HepG2 (cell line): ENCODE data around the gene ASTN1. TPM values are rescaled to one million over a fixed set of nuclear protein-coding genes. Genes with fewer than 3 reads are reported as not detected.

ENCODE experiments used
- ATAC-seq: fragments of 200-7000 bp; cut with Tn5 transposase; 3 replicates; pipeline ENCODE4 v1.9.1; 2020; ENCODE audit warnings: mild to moderate bottlenecking, moderate library complexity
- BruUV-seq: library from RNA; stranded (reverse); fragments of 400-500 nt; replicated peaks from 2 replicates; lab custom pipeline; 2021; lab: Mats Ljungman, UMichigan
- CTCF ChIA-PET: fragments of 300-600 bp; formaldehyde crosslinking; extraction: SDS; loops from one replicate; lab custom pipeline; 2021; ENCODE audit warnings: low total read pairs, inconsistent platforms, low intra/inter-chr PET ratio; lab: Yijun Ruan, JAX
- POLR2A ChIA-PET: fragments of 350-600 bp; sonication (Branson Sonifier 250); formaldehyde crosslinking; loops from one replicate; lab custom pipeline; 2020; ENCODE audit warnings: antibody characterized with exemption, inconsistent platforms; lab: Yijun Ruan, JAX
- DNase-seq: peaks from one replicate; pipeline ENCODE4 v3.0.0-alpha.2; 2015; ENCODE audit warnings: low spot score
- FAIRE-seq: peaks from 3 replicates; lab custom pipeline; 2011; peaks lifted over from hg19 to GRCh38; lab: Jason Lieb, UNC
- H2AFZ ChIP-seq: one replicate; pipeline ENCODE4 v1.6.1; 2011; ENCODE audit warnings: low read length, inconsistent platforms
- H3K27ac ChIP-seq: fragments of 300-600 bp; 3 replicates; pipeline ENCODE4 v1.8.0; 2011; ENCODE audit warnings: mixed run types, mild to moderate bottlenecking, mixed read lengths, low read length, inconsistent platforms; ENCODE audit not compliant: insufficient read depth; ENCODE audit errors: extremely low read length
- H3K27me3 ChIP-seq, 2 experiments: fragments of 200-600 bp in 1 of 2; 2 replicates in 1 of 2; 3 replicates in 1 of 2; pipeline versions ENCODE4 v1.6.0 to v1.8.0; 2011; ENCODE audit warnings: low read length in 2 of 2, mild to moderate bottlenecking in 2 of 2, moderate library complexity in 2 of 2, inconsistent platforms in 1 of 2; ENCODE audit not compliant: insufficient read depth in 2 of 2, control insufficient read depth in 1 of 2
- H3K36me3 ChIP-seq, 2 experiments: fragments of 200-600 bp in 1 of 2; replicated peaks in 1 of 2; 2 replicates in 1 of 2; 3 replicates in 1 of 2; pipeline versions ENCODE4 v1.5.1 to v1.8.0; 2011; ENCODE audit warnings: low read length in 2 of 2, inconsistent platforms in 1 of 2; ENCODE audit not compliant: insufficient read depth in 2 of 2, control insufficient read depth in 1 of 2
- H3K4me1 ChIP-seq: 2 replicates; pipeline ENCODE4 v1.5.1; 2012; ENCODE audit warnings: low read length, inconsistent platforms; ENCODE audit not compliant: insufficient read depth
- H3K4me2 ChIP-seq: 2 replicates; pipeline ENCODE4 v1.6.0; 2011; ENCODE audit warnings: low read depth, low read length, inconsistent platforms
- H3K4me3 ChIP-seq, 3 experiments: fragments of 200-600 bp in 1 of 3; sonication (generic), shearing (Covaris generic) in 1 of 3; replicated peaks in 1 of 3; 2 replicates each; pipeline ENCODE4 v1.5.1; 2011 to 2016; ENCODE audit warnings: low read length in 3 of 3, inconsistent platforms in 2 of 3, low read depth in 2 of 3, mild to moderate bottlenecking in 2 of 3, control low read depth in 1 of 3, mixed read lengths in 1 of 3; ENCODE audit not compliant: insufficient read depth in 1 of 3
- H3K79me2 ChIP-seq: one replicate; pipeline ENCODE4 v1.6.1; 2011; ENCODE audit warnings: low read length, inconsistent platforms; ENCODE audit not compliant: insufficient read depth
- H3K9ac ChIP-seq: 2 replicates; pipeline ENCODE4 v1.6.0; 2011; ENCODE audit warnings: mild to moderate bottlenecking, low read depth, low read length, inconsistent platforms; ENCODE audit not compliant: insufficient read depth
- H3K9me3 ChIP-seq: 2 replicates; pipeline ENCODE4 v1.5.1; 2012; ENCODE audit warnings: mild to moderate bottlenecking, low read length
- H4K20me1 ChIP-seq: 2 replicates; pipeline ENCODE4 v1.6.0; 2011; ENCODE audit warnings: inconsistent platforms, mild to moderate bottlenecking, low read length, moderate library complexity; ENCODE audit not compliant: insufficient read depth
- ELK4 ChIP-seq: sonication (generic); formaldehyde crosslinking; IDR thresholded peaks from 2 replicates; pipeline ENCODE4 v1.9.0; 2021; ENCODE audit warnings: missing genetic modification reagents, borderline replicate concordance
- HNRNPH1 ChIP-seq: fragments of 200-400 bp; formaldehyde crosslinking; optimal IDR thresholded peaks from 2 replicates; pipeline ENCODE3; 2017; ENCODE audit warnings: mild to moderate bottlenecking, low read depth, low read length
- MAFG ChIP-seq: sonication (generic); formaldehyde crosslinking; IDR thresholded peaks from 2 replicates; pipeline ENCODE4 v1.5.1; 2020; ENCODE audit warnings: mild to moderate bottlenecking, missing genetic modification reagents
- MED13 ChIP-seq: sonication (generic); formaldehyde crosslinking; IDR thresholded peaks from 2 replicates; pipeline ENCODE4 v1.5.0; 2020; ENCODE audit warnings: missing genetic modification reagents
- NR0B2 ChIP-seq: sonication (generic); formaldehyde crosslinking; IDR thresholded peaks from 2 replicates; pipeline ENCODE4 v1.4.0; 2020; ENCODE audit warnings: mild to moderate bottlenecking, missing genetic modification reagents
- NR2F1 ChIP-seq, 2 experiments: fragments of 450-650 bp in 1 of 2; formaldehyde crosslinking in 1 of 2; IDR thresholded peaks; 2 replicates each; pipeline versions ENCODE4 v1.5.0 to v1.6.1; 2016 to 2020; ENCODE audit warnings: mild to moderate bottlenecking in 1 of 2, missing compliant biosample characterization in 1 of 2, missing genetic modification reagents in 1 of 2, moderate library complexity in 1 of 2
- RBAK ChIP-seq: sonication (generic); formaldehyde crosslinking; IDR thresholded peaks from 2 replicates; pipeline ENCODE4 v1.5.1; 2020; ENCODE audit warnings: mild to moderate bottlenecking, missing genetic modification reagents
- SPEN ChIP-seq: sonication (generic); formaldehyde crosslinking; IDR thresholded peaks from 2 replicates; pipeline ENCODE4 v1.5.1; 2020; ENCODE audit warnings: low read depth, mild to moderate bottlenecking, missing genetic modification reagents
- XBP1 ChIP-seq: sonication (generic); formaldehyde crosslinking; IDR thresholded peaks from 2 replicates; pipeline ENCODE4 v1.5.0; 2020; ENCODE audit warnings: missing genetic modification reagents
- ZNF354B ChIP-seq: sonication (generic); formaldehyde crosslinking; IDR thresholded peaks from 2 replicates; pipeline ENCODE4 v1.8.0; 2022; ENCODE audit warnings: mild to moderate bottlenecking, missing genetic modification reagents
- ZNF496 ChIP-seq: sonication (generic); formaldehyde crosslinking; IDR thresholded peaks from 2 replicates; pipeline ENCODE4 v1.8.1; 2023; ENCODE audit warnings: mild to moderate bottlenecking, moderate library complexity, missing genetic modification reagents; ENCODE audit not compliant: insufficient replicate concordance
- ZNF558 ChIP-seq: sonication (generic); formaldehyde crosslinking; IDR thresholded peaks from 2 replicates; pipeline ENCODE4 v1.9.0; 2022; ENCODE audit warnings: mild to moderate bottlenecking, missing genetic modification reagents, borderline replicate concordance
- ZNF589 ChIP-seq: sonication (generic); formaldehyde crosslinking; conservative IDR thresholded peaks from 2 replicates; pipeline ENCODE4 v1.8.0; 2022; ENCODE audit warnings: mild to moderate bottlenecking, moderate library complexity, missing genetic modification reagents
- ZNF674 ChIP-seq: sonication (generic); formaldehyde crosslinking; IDR thresholded peaks from 2 replicates; pipeline ENCODE4 v1.5.0; 2020; ENCODE audit warnings: low read depth, mild to moderate bottlenecking, missing genetic modification reagents
- WGBS: methylation state at CpG from one replicate; pipeline ENCODE4 v1.1.6; 2017; ENCODE audit warnings: low lambda C conversion rate; 5-methylcytosine and 5-hydroxymethylcytosine counted together
- in situ Hi-C: cut with HindIII; loops from 2 replicates; pipeline ENCODE4 v1.10.0; 2017; ENCODE audit warnings: low pct_unique_long_range_greater_than_20kb; ENCODE audit not compliant: extremely low pct_ligation_motif_present
- intact Hi-C: fragments of 100-400 bp; cut with micrococcal nuclease; formaldehyde crosslinking; loops from one replicate; pipeline ENCODE4 v1.10.0; 2022; ENCODE audit not compliant: unreplicated experiment
- polyA plus RNA-seq, 8 experiments: library from polyadenylated mRNA; depleted of rRNA in 3 of 8; stranded (reverse) in 7 of 8; unstranded in 1 of 8; fragments of >200 nt; fragmentation: Illumina TruSeq in 4 of 8; extraction: Trizol in 4 of 8; gene quantifications; 2 replicates each; pipeline versions ENCODE4 v1.2.1 to v1.2.3, GENCODE V29; 2011 to 2016; ENCODE audit warnings: low read depth in 4 of 8, missing spikeins in 1 of 8, mixed read lengths in 1 of 8; ENCODE audit not compliant: insufficient read depth in 1 of 8
- total RNA-seq, 5 experiments: library from RNA; depleted of rRNA; stranded (reverse); fragments of >200 nt; fragmentation: Illumina TruSeq; extraction: Trizol; gene quantifications; 2 replicates each; pipeline ENCODE4 v1.2.3, GENCODE V29; 2016; ENCODE audit warnings: low read depth in 1 of 5
- TF ChIP-seq, protein P1 (sequence below): sonication (generic); formaldehyde crosslinking; IDR thresholded peaks from 2 replicates; pipeline ENCODE4 v1.4.0; 2020; ENCODE audit warnings: missing genetic modification reagents
- TF ChIP-seq, protein P2 (sequence below): IDR thresholded peaks from 2 replicates; pipeline ENCODE4 v1.6.1; 2016; ENCODE audit warnings: control low read depth
- TF ChIP-seq, protein P3 (sequence below): sonication (generic); formaldehyde crosslinking; conservative IDR thresholded peaks from 2 replicates; pipeline ENCODE4 v1.8.1; 2023; ENCODE audit warnings: missing genetic modification reagents

The ASTN1 gene
- total and polyA plus RNA-seq, 2 of the 13 experiments (the other 11 are each of a cell fraction or from before 2014, with no cell fraction given), result not detected

DNA sequence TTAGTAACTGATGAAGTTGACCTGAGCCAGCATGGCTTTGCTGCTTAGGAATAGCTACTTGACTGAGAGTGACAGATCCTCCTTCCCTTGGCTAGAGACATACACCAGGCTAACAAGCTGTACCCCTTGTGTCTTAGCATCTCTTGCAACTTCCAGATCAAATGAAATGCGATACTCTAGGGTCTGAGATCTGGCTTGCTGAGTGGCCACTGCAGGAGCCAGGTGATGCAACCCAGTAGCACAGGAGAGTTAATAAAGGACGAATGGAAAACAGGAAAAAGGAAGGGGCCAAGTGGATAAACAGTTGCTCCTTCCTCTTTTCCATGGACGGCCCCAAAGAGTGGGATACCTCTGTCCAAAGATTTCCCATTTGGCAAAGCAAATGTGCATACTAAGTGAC is 38.2 kb downstream of the ASTN1 start:
- intact Hi-C loops, result no loop called here
- WGBS, result 0% methylated on average over 3 of the region's 3 CpGs

More for the DNA sequence above, 38.2 kb downstream of the ASTN1 start:
- TF ChIP-seq HNRNPH1 (no peak), RBAK (CRISPR knock-in tag) (no peak), ELK4 (no peak), ZNF589 (CRISPR knock-in tag) (no peak), ZNF674 (CRISPR knock-in tag) (no peak), ZNF354B (CRISPR knock-in tag) (no peak), MED13 (no peak), ZNF558 (no peak), MAFG (CRISPR knock-in tag) (no peak), XBP1 (CRISPR knock-in tag) (no peak), NR0B2 (no peak), SPEN (CRISPR knock-in tag) (no peak), NR2F1 (CRISPR knock-in tag; IDR thresholded peaks at IDR 0.05) (no peak), ZNF496 (CRISPR knock-in tag) (no peak)
- TF ChIP-seq, protein P1, sequence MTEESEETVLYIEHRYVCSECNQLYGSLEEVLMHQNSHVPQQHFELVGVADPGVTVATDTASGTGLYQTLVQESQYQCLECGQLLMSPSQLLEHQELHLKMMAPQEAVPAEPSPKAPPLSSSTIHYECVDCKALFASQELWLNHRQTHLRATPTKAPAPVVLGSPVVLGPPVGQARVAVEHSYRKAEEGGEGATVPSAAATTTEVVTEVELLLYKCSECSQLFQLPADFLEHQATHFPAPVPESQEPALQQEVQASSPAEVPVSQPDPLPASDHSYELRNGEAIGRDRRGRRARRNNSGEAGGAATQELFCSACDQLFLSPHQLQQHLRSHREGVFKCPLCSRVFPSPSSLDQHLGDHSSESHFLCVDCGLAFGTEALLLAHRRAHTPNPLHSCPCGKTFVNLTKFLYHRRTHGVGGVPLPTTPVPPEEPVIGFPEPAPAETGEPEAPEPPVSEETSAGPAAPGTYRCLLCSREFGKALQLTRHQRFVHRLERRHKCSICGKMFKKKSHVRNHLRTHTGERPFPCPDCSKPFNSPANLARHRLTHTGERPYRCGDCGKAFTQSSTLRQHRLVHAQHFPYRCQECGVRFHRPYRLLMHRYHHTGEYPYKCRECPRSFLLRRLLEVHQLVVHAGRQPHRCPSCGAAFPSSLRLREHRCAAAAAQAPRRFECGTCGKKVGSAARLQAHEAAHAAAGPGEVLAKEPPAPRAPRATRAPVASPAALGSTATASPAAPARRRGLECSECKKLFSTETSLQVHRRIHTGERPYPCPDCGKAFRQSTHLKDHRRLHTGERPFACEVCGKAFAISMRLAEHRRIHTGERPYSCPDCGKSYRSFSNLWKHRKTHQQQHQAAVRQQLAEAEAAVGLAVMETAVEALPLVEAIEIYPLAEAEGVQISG (CRISPR knock-in tag), result no peak
- TF ChIP-seq, protein P2, sequence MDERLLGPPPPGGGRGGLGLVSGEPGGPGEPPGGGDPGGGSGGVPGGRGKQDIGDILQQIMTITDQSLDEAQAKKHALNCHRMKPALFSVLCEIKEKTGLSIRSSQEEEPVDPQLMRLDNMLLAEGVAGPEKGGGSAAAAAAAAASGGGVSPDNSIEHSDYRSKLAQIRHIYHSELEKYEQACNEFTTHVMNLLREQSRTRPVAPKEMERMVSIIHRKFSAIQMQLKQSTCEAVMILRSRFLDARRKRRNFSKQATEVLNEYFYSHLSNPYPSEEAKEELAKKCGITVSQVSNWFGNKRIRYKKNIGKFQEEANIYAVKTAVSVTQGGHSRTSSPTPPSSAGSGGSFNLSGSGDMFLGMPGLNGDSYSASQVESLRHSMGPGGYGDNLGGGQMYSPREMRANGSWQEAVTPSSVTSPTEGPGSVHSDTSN (CRISPR knock-in tag), result no peak
- TF ChIP-seq, protein P3, sequence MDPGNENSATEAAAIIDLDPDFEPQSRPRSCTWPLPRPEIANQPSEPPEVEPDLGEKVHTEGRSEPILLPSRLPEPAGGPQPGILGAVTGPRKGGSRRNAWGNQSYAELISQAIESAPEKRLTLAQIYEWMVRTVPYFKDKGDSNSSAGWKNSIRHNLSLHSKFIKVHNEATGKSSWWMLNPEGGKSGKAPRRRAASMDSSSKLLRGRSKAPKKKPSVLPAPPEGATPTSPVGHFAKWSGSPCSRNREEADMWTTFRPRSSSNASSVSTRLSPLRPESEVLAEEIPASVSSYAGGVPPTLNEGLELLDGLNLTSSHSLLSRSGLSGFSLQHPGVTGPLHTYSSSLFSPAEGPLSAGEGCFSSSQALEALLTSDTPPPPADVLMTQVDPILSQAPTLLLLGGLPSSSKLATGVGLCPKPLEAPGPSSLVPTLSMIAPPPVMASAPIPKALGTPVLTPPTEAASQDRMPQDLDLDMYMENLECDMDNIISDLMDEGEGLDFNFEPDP (CRISPR knock-in tag), result no peak
- no peaks in the 10 kb centered on the region for H3K9me3 ChIP-seq
- POLR2A ChIA-PET, result no interaction called here
- no peak overlapping the region for H3K4me3 ChIP-seq
- no peak for FAIRE-seq
- no peaks in the 10 kb centered on the region; a peak in 1 of 5 replicates for H3K27me3 ChIP-seq
- no TSS peak for BruUV-seq
- no peak overlapping the region for H3K27ac ChIP-seq
- no peaks in the 10 kb centered on the region for H4K20me1 ChIP-seq
- ATAC-seq, result no peak
- no peaks in the 10 kb centered on the region for H3K79me2 ChIP-seq
- H3K4me2 ChIP-seq, result no peak overlapping the region
- no peak overlapping the region for H2AFZ ChIP-seq
- in situ Hi-C loops, result no loop called here
- H3K9ac ChIP-seq, result no peak overlapping the region
- CTCF ChIA-PET, result no interaction called here
- no peaks in the 10 kb centered on the region for H3K4me1 ChIP-seq
- H3K36me3 ChIP-seq, result no peaks in the 10 kb centered on the region
- DNase-seq, result no peak
